OCI-LY3 (cell line): Measurements from ENCODE around the gene RNF144B.
"Not testable (repeated sequence)": the region's sequence is repeated elsewhere in the genome, so short reads cannot be mapped to it uniquely, and the experiment has no call there.

ENCODE experiments used
- H2AFZ ChIP-seq: fragments of 200-600, 300-600 bp; shearing (Covaris generic); 2 replicates; pipeline ENCODE4 v1.6.0; 2014; ENCODE audit warnings: antibody characterized with exemption, low read depth, low read length
- H3K27ac ChIP-seq: fragments of 200-600, 300-600 bp; sonication (generic); 2 replicates; pipeline ENCODE4 v1.5.1; 2014; ENCODE audit warnings: mild to moderate bottlenecking, low read length, moderate library complexity, mixed read lengths
- H3K27me3 ChIP-seq: fragments of 200-600, 300-600 bp; sonication (generic); 2 replicates; pipeline ENCODE4 v1.6.1; 2014; ENCODE audit warnings: low read depth, low read length, mixed read lengths
- H3K36me3 ChIP-seq: fragments of 200-600, 300-600 bp; sonication (generic); replicated peaks from 2 replicates; pipeline ENCODE3; 2014; ENCODE audit warnings: low read depth, low read length, mixed read lengths
- H3K4me1 ChIP-seq: fragments of 300-600, 200-600 bp; sonication (generic); 2 replicates; pipeline ENCODE4 v1.6.1; 2014; ENCODE audit warnings: low read length, mixed read lengths
- H3K4me2 ChIP-seq: fragments of 200-600, 300-600 bp; sonication (generic); 2 replicates; pipeline ENCODE4 v1.6.1; 2014; ENCODE audit warnings: low read length, mixed read lengths
- H3K4me3 ChIP-seq: fragments of 300-600, 200-600 bp; sonication (generic); 2 replicates; pipeline ENCODE4 v1.5.1; 2014; ENCODE audit warnings: antibody characterized with exemption, mild to moderate bottlenecking, low read length, moderate library complexity
- H3K79me2 ChIP-seq: fragments of 300-600, 200-600 bp; shearing (Covaris generic); 2 replicates; pipeline ENCODE4 v1.6.1; 2014; ENCODE audit warnings: mild to moderate bottlenecking, low read length, mixed read lengths
- H3K9ac ChIP-seq: fragments of 300-600, 200-600 bp; shearing (Covaris generic); 2 replicates; pipeline ENCODE4 v1.6.0; 2014; ENCODE audit warnings: mild to moderate bottlenecking, low read length, moderate library complexity
- H3K9me3 ChIP-seq: fragments of 200-600, 300-600 bp; shearing (Covaris generic); 2 replicates; pipeline ENCODE4 v1.6.1; 2014; ENCODE audit warnings: low read length, mixed read lengths; ENCODE audit not compliant: insufficient read depth
- H4K20me1 ChIP-seq: fragments of 200-600, 300-600 bp; sonication (generic); 2 replicates; pipeline ENCODE4 v1.6.1; 2016; ENCODE audit warnings: low read length, mixed read lengths; ENCODE audit not compliant: insufficient read depth
- EZH2phosphoT487 ChIP-seq: fragments of 200-600 bp; shearing (Covaris generic); IDR thresholded peaks from 2 replicates; pipeline ENCODE4 v1.6.1; 2018; ENCODE audit warnings: antibody characterized with exemption, mixed run types, low read depth
- TF ChIP-seq, protein P1 (sequence below): fragments of 200-600, 300-600 bp; sonication (generic); IDR thresholded peaks from 2 replicates; pipeline ENCODE4 v1.5.1; 2014; ENCODE audit warnings: antibody characterized with exemption, low read length, low read depth

The RNF144B gene

DNA sequence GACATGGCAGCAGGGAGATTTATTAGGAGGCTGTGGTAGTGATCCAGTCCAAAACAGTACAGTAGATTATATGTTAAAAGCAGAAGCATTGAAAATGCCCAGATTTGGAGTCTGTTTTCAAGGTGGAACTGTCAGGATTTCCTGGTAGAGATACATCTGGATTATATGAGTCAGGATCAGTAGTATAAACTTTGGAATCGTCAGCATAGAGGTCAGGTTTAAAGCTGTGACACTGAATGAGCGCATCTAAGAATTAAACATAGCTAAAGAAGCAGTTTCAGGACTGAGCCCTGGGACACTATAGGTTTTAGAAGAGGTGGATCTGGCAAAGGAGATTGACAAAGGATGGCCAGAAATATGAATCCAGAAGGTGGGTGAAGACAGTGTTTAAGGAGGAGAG is 60.4 kb downstream of the RNF144B start:
- Histone ChIP-seq H3K4me3 (no peak overlapping the region), H3K79me2 (peaks cover 97% of the 10 kb centered on the region), H3K9ac (no peak overlapping the region), H4K20me1 (peaks cover 97% of the 10 kb centered on the region), H3K4me1 (peaks cover 52% of the 10 kb centered on the region), H3K9me3 (no peaks in the 10 kb centered on the region), H2AFZ (no peak overlapping the region), H3K27ac (no peak overlapping the region), H3K27me3 (no peaks in the 10 kb centered on the region), H3K36me3 (peaks cover 28% of the 10 kb centered on the region), H3K4me2 (no peak overlapping the region)
- TF ChIP-seq EZH2phosphoT487, result no peak
- TF ChIP-seq, protein P1, sequence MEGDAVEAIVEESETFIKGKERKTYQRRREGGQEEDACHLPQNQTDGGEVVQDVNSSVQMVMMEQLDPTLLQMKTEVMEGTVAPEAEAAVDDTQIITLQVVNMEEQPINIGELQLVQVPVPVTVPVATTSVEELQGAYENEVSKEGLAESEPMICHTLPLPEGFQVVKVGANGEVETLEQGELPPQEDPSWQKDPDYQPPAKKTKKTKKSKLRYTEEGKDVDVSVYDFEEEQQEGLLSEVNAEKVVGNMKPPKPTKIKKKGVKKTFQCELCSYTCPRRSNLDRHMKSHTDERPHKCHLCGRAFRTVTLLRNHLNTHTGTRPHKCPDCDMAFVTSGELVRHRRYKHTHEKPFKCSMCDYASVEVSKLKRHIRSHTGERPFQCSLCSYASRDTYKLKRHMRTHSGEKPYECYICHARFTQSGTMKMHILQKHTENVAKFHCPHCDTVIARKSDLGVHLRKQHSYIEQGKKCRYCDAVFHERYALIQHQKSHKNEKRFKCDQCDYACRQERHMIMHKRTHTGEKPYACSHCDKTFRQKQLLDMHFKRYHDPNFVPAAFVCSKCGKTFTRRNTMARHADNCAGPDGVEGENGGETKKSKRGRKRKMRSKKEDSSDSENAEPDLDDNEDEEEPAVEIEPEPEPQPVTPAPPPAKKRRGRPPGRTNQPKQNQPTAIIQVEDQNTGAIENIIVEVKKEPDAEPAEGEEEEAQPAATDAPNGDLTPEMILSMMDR, result no peak

DNA sequence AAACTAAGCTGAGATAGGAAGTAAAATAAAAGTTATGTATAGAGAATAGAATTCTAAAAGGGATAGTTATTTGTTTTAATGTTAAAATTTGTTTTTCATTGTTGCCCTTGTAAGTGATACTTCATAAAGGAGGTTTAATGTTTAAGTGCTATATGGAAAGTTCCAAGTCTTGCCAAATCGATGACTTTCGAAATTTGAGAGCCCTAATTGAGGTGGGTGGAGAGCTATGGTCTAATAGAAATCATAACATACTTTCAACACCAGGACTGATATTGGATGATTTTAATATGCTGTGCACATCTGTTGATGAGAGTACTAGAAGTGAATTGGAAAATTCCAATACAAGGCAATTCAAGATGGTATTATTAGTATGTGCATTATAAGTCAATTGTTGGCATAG is 64.6 kb downstream of the RNF144B start:
- Histone ChIP-seq H3K27ac (no peak overlapping the region), H4K20me1 (peaks cover 87% of the 10 kb centered on the region), H2AFZ (no peak overlapping the region), H3K9ac (no peak overlapping the region), H3K4me1 (peaks cover 34% of the 10 kb centered on the region), H3K36me3 (peaks cover 28% of the 10 kb centered on the region), H3K9me3 (no peaks in the 10 kb centered on the region), H3K4me3 (no peak overlapping the region), H3K79me2 (peaks cover 94% of the 10 kb centered on the region), H3K27me3 (no peaks in the 10 kb centered on the region), H3K4me2 (no peak overlapping the region)
- TF ChIP-seq, protein P1, result no peak

DNA sequence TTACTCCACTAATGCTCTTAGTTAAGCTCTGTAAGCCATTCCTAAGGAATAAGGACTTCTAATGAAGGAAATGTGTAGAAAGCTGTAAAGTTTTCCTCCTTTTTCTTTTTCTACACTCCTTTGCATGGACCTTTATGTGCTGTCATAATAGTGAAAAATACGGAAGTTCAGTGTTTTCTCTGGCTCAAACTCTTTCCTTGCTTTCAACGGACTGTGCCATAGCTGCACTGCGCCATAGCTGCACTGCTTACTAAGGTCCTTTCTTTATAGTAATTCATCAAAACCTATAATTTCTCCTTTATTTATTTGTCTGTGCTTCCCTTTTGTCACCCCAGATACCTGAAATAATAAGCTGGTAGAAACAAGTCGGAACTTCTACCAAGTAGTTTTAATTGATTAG is 67.3 kb downstream of the RNF144B start:
- Histone ChIP-seq H2AFZ (no peak overlapping the region), H3K79me2 (peaks cover 93% of the 10 kb centered on the region), H3K9ac (no peak overlapping the region), H3K4me2 (no peak overlapping the region), H3K4me1 (peaks cover 10% of the 10 kb centered on the region), H3K4me3 (no peak overlapping the region), H3K9me3 (no peaks in the 10 kb centered on the region), H3K27me3 (no peaks in the 10 kb centered on the region), H3K27ac (no peak overlapping the region), H4K20me1 (peaks cover 87% of the 10 kb centered on the region), H3K36me3 (peaks cover 51% of the 10 kb centered on the region)
- TF ChIP-seq, protein P1, result no peak
- no peak for TF ChIP-seq EZH2phosphoT487

DNA sequence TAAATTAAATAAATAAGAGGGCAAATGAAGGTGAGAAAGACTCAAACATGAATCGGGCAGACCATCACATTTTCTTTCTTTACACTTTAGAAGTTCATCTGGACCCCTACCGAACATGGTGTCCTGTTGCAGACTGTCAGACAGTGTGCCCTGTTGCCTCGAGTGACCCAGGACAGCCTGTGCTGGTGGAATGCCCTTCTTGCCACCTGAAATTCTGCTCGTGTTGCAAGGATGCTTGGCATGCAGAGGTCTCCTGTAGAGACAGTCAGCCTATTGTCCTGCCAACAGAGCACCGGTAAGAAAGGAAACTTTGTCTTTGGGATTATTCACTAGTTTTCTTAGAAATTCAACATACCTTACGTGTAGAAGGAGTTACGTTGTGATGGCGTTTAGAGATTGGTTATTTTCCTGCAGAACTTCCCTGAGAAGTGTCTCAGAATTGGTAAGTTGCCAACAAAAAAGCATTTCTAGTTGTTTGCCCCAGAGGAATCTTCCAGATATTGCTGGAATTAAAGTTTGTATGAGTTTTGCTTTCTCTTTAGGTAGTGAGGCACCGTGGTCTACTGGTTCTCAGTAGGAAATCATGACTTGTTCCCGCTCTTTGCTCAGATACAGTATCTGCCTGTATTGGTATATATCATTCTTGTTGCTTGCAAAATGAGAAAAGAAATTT is 70.1 kb downstream of the RNF144B start:
- H3K9ac ChIP-seq, result no peak overlapping the region
- peaks cover 9% of the 10 kb centered on the region for H3K4me1 ChIP-seq
- no peak overlapping the region for H3K4me3 ChIP-seq
- TF ChIP-seq, protein P1, result no peak
- TF ChIP-seq EZH2phosphoT487, result no peak
- H3K27me3 ChIP-seq, result no peaks in the 10 kb centered on the region
- peaks cover 87% of the 10 kb centered on the region for H4K20me1 ChIP-seq
- H2AFZ ChIP-seq, result no peak overlapping the region
- H3K27ac ChIP-seq, result no peak overlapping the region
- no peaks in the 10 kb centered on the region for H3K9me3 ChIP-seq
- peaks cover 74% of the 10 kb centered on the region for H3K36me3 ChIP-seq
- peaks cover 93% of the 10 kb centered on the region for H3K79me2 ChIP-seq
- no peak overlapping the region for H3K4me2 ChIP-seq

DNA sequence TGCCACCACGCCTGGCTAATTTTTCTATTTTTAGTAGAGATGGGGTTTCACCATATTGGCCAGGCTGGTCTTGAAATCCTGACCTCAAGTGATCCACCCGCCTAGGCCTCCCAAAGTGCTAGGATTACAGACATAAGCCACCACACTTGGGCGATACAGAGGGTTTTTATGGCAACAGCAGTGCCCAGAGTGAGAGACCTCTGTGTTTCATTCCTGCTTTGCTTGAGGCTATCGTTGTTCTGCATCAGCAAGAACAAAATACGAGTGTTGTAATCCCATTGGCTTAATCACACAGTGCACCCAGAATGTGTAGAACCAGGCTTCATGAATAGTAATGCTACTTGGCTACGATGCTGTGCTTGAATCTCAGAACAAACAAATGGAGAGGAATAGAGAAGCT is 70.9 kb downstream of the RNF144B start:
- Histone ChIP-seq H3K79me2 (peaks cover 95% of the 10 kb centered on the region), H4K20me1 (peaks cover 91% of the 10 kb centered on the region), H3K4me1 (peaks cover 17% of the 10 kb centered on the region), H3K36me3 (peaks cover 83% of the 10 kb centered on the region)
- not testable (repeated sequence) for H3K4me3 ChIP-seq, H2AFZ ChIP-seq, H3K9ac ChIP-seq, H3K9me3 ChIP-seq, H3K27me3 ChIP-seq, H3K4me2 ChIP-seq, H3K27ac ChIP-seq
